Neural crest cell (in vitro differentiated cells): ENCODE measurements around the gene PCED1B. TPM values are rescaled to one million over a fixed set of nuclear protein-coding genes. Genes with fewer than 3 reads are reported as not detected.

ENCODE experiments used
- DNase-seq: peaks from one replicate; pipeline ENCODE4 v3.0.0; 2021; ENCODE audit warnings: low read depth, mixed read lengths, low spot score
- H3K27ac Mint-ChIP-seq: one replicate; pipeline ENCODE4 v1.8.0; 2021; ENCODE audit warnings: mild to moderate bottlenecking, mixed read lengths; ENCODE audit not compliant: unreplicated experiment
- H3K27me3 Mint-ChIP-seq: 2 replicates; pipeline ENCODE4 v1.8.0; 2021; ENCODE audit warnings: low read depth, mild to moderate bottlenecking, mixed read lengths
- H3K36me3 Mint-ChIP-seq: 2 replicates; pipeline ENCODE4 v1.8.0; 2021; ENCODE audit warnings: low read depth, mild to moderate bottlenecking, mixed read lengths
- H3K4me1 Mint-ChIP-seq: 2 replicates; pipeline ENCODE4 v1.8.0; 2021; ENCODE audit warnings: mixed read lengths
- H3K4me3 Mint-ChIP-seq: one replicate; pipeline ENCODE4 v1.8.0; 2021; ENCODE audit warnings: mild to moderate bottlenecking, mixed read lengths
- H3K9me3 Mint-ChIP-seq: 2 replicates; pipeline ENCODE4 v1.8.0; 2021; ENCODE audit warnings: mixed read lengths
- total RNA-seq: library from RNA; stranded (reverse); gene quantifications from 2 replicates; pipeline ENCODE4 v1.2.1, GENCODE V29; 2021
- TF ChIP-seq, protein P1 (sequence below): fragments of 200-600 bp; sonication (generic); conservative IDR thresholded peaks from 2 replicates; pipeline ENCODE4 v1.5.0; 2021; ENCODE audit warnings: antibody characterized with exemption, mild to moderate bottlenecking

PCED1B gene
- total RNA-seq, 1 donor from 2014 or later = 0.47 TPM

- TF ChIP-seq, protein P1, sequence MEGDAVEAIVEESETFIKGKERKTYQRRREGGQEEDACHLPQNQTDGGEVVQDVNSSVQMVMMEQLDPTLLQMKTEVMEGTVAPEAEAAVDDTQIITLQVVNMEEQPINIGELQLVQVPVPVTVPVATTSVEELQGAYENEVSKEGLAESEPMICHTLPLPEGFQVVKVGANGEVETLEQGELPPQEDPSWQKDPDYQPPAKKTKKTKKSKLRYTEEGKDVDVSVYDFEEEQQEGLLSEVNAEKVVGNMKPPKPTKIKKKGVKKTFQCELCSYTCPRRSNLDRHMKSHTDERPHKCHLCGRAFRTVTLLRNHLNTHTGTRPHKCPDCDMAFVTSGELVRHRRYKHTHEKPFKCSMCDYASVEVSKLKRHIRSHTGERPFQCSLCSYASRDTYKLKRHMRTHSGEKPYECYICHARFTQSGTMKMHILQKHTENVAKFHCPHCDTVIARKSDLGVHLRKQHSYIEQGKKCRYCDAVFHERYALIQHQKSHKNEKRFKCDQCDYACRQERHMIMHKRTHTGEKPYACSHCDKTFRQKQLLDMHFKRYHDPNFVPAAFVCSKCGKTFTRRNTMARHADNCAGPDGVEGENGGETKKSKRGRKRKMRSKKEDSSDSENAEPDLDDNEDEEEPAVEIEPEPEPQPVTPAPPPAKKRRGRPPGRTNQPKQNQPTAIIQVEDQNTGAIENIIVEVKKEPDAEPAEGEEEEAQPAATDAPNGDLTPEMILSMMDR = no peak
- Mint-ChIP-seq H3K36me3 (no peaks in the 10 kb centered on the region), H3K27ac (peak overlapping the region; percentile 65), H3K27me3 (no peaks in the 10 kb centered on the region), H3K4me1 (peaks cover 13% of the 10 kb centered on the region), H3K9me3 (no peaks in the 10 kb centered on the region), H3K4me3 (no peak overlapping the region)
- DNase-seq = no peak
These were observed 143.8 kb downstream of the PCED1B start for GRCh38 chr12:47223031-47223847.

DNA sequence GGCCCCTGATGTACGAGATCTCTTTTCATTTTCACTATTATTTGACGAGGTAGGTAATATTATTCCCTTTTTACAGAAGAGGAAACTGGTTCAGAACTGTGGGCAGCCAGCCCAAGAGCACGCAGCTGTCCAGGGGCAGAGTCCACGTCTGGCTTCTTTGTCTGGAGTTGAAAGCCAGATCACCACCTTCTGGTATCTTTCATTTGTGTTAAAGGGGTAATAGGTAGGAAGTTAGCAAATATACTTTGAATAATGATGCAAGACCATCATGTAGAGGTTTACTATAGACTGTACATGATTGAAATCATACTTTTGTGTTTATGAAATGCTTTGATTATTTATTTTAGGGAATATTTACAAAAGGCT, 144.4 kb downstream of the PCED1B start:
- Mint-ChIP-seq H3K4me1 (peaks cover 13% of the 10 kb centered on the region), H3K27me3 (no peaks in the 10 kb centered on the region), H3K36me3 (no peaks in the 10 kb centered on the region), H3K27ac (no peak overlapping the region), H3K4me3 (no peak overlapping the region), H3K9me3 (no peaks in the 10 kb centered on the region)
- DNase-seq = no peak
- TF ChIP-seq, protein P1 = no peak

GRCh38 chr12:47224563-47225133, 145.2 kb downstream of the PCED1B start:
- no peak for DNase-seq
- TF ChIP-seq, protein P1 = no peak
- H3K36me3 Mint-ChIP-seq = no peaks in the 10 kb centered on the region
- H3K9me3 Mint-ChIP-seq = no peaks in the 10 kb centered on the region
- H3K27me3 Mint-ChIP-seq = no peaks in the 10 kb centered on the region
- peaks cover 13% of the 10 kb centered on the region for H3K4me1 Mint-ChIP-seq
- no peak overlapping the region for H3K27ac Mint-ChIP-seq
- H3K4me3 Mint-ChIP-seq = no peak overlapping the region

DNA sequence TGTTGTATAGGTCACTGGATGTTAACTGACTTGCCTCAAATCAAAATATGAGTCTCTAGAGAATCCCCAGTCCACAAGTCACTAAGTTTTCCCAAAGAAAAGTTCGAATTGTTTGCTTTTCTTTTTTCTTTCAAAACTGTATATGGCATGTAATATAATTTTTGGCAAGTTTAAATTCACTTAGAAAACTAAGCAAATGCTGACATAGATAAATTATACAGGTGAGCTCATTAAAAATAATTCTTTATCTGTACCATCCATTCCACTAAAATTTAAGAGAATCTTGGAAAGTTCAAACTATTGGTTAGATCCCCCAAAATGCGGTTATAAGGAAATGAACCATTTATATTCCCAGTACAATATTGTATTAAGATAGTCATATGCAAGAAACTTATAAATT, 145.9 kb downstream of the PCED1B start:
- no peak overlapping the region for H3K27ac Mint-ChIP-seq
- no peaks in the 10 kb centered on the region for H3K36me3 Mint-ChIP-seq
- peaks cover 13% of the 10 kb centered on the region for H3K4me1 Mint-ChIP-seq
- DNase-seq = no peak
- H3K27me3 Mint-ChIP-seq = no peaks in the 10 kb centered on the region
- H3K9me3 Mint-ChIP-seq = no peaks in the 10 kb centered on the region
- no peak overlapping the region for H3K4me3 Mint-ChIP-seq
- TF ChIP-seq, protein P1 = no peak

GRCh38 chr12:47226199-47226598, 146.8 kb downstream of the PCED1B start:
- Mint-ChIP-seq H3K4me3 (no peak overlapping the region), H3K27me3 (no peaks in the 10 kb centered on the region), H3K4me1 (peaks cover 17% of the 10 kb centered on the region), H3K27ac (no peak overlapping the region), H3K9me3 (no peaks in the 10 kb centered on the region), H3K36me3 (no peaks in the 10 kb centered on the region)
- no peak for DNase-seq
- TF ChIP-seq, protein P1 = no peak
